Activated CD4-positive, alpha-beta T cell treated with anti-CD3 and anti-CD28 coated beads, Interleukin-2, amount 10 ng/mL, durations not matched to agents 24 days and 14 days (primary cell): ENCODE data around the gene PBX1. TPM values are rescaled to one million over a fixed set of nuclear protein-coding genes. Genes with fewer than 3 reads are reported as not detected.

Experiments used
- DNase-seq: peaks from one replicate; pipeline ENCODE4 v3.0.0; 2022
- H3K27ac Mint-ChIP-seq: one replicate; pipeline ENCODE4 v1.8.0; 2022; ENCODE audit warnings: mild to moderate bottlenecking, mixed read lengths
- H3K27me3 Mint-ChIP-seq: one replicate; pipeline ENCODE4 v1.8.0; 2022; ENCODE audit warnings: mixed read lengths
- H3K36me3 Mint-ChIP-seq: one replicate; pipeline ENCODE4 v1.8.0; 2022; ENCODE audit warnings: low read depth, mild to moderate bottlenecking, mixed read lengths
- H3K4me1 Mint-ChIP-seq: one replicate; pipeline ENCODE4 v1.8.0; 2021; ENCODE audit warnings: mixed read lengths
- H3K4me3 Mint-ChIP-seq: one replicate; pipeline ENCODE4 v1.8.0; 2022; ENCODE audit warnings: mild to moderate bottlenecking, moderate library complexity, mixed read lengths
- H3K9me3 Mint-ChIP-seq: one replicate; pipeline ENCODE4 v1.8.0; 2021; ENCODE audit warnings: mixed read lengths
- intact Hi-C: fragments of 100-400 bp; cut with micrococcal nuclease; formaldehyde crosslinking; loops from one replicate; pipeline ENCODE4 v1.15.1; 2023
- total RNA-seq: library from RNA; stranded (reverse); gene quantifications from 2 replicates; pipeline ENCODE4 v1.2.3, GENCODE V29; 2022

PBX1 gene
- total RNA-seq, 1 donor from 2014 or later = not detected

DNA sequence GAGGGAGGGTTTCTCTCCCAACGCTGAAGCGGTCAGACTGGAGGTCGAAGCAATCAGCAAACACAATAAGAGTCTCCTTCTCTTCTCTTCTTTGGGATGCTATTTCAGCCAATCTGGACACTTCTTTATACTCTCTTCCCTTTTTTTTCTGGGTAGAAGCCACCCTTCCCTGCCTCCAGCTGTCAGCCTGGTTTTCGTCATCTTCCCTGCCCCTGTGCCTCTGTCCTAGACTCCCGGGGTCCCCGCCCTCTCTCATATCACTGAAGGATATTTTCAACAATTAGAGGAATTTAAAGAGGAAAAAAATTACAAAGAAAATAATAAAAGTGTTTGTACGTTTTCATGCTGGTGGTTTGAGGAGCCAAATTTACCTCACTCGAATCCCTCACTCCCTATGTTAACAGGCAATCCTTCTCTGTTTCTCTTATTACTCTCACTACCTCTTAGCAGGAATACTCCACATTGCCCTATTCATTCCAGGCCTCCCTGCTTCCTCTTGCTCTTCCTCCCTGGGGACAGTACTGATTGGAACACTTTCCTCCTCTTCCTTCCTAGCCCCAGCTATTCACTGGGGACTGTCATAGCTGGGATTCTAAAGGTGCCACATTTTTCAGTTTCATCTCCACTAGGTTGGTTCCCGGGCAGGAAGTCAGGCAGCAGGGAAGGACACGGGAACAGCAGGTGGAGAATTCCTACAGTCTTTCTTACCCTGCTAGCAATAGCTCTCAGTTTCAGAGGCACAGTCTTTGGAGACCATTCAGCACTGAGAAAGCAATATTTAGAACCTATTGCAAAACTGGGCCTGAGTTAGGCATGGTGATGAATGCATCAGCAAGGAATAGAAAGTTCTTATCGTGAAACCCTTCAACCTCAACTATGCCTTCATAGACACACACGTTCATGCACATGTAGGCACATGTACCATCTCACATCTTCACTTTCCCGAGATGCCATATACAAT, 288.0 kb downstream of the PBX1 start:
- no peaks in the 10 kb centered on the region for H3K4me1 Mint-ChIP-seq
- DNase-seq = no peak
- H3K9me3 Mint-ChIP-seq = no peaks in the 10 kb centered on the region
- no peak overlapping the region for H3K27ac Mint-ChIP-seq
- H3K27me3 Mint-ChIP-seq = no peaks in the 10 kb centered on the region
- intact Hi-C loops = no loop called here
- no peak overlapping the region for H3K4me3 Mint-ChIP-seq
- no peaks in the 10 kb centered on the region for H3K36me3 Mint-ChIP-seq

- Mint-ChIP-seq H3K4me1 (no peaks in the 10 kb centered on the region), H3K9me3 (no peaks in the 10 kb centered on the region), H3K4me3 (no peak overlapping the region), H3K27me3 (no peaks in the 10 kb centered on the region), H3K27ac (no peak overlapping the region), H3K36me3 (no peaks in the 10 kb centered on the region)
- intact Hi-C loops = no loop called here
- no peak for DNase-seq
Observed at GRCh38 chr1:164853146-164853545, 294.2 kb downstream of the PBX1 start.

- intact Hi-C loops = no loop called here
- H3K36me3 Mint-ChIP-seq = no peaks in the 10 kb centered on the region
- DNase-seq = no peak
- no peaks in the 10 kb centered on the region for H3K4me1 Mint-ChIP-seq
- no peaks in the 10 kb centered on the region for H3K27me3 Mint-ChIP-seq
- H3K27ac Mint-ChIP-seq = no peak overlapping the region
- H3K9me3 Mint-ChIP-seq = no peaks in the 10 kb centered on the region
- H3K4me3 Mint-ChIP-seq = no peak overlapping the region
Observed at GRCh38 chr1:164855716-164856329, 296.8 kb downstream of the PBX1 start.

DNA sequence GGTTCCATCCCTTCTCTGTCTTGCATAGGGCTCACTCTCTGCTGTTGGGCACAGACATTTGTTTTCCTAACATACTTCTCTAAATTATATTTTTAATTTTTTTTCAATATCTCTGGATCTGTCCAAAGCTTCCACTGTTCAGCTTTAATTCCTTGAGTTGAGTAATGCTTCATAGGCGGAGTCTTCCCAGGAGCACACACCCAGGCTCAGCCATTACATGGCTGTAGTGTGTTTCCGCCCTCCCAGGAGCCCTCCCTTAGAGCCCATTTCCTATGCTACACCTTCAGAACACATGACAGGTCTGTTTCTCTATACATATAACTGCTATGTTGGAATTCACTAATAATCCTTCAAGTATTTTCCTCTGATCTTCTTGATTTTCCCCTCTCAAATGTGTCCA, 297.4 kb downstream of the PBX1 start:
- intact Hi-C loops = no loop called here
- H3K36me3 Mint-ChIP-seq = no peaks in the 10 kb centered on the region

GRCh38 chr1:164857439-164857838, 298.5 kb downstream of the PBX1 start:
- Mint-ChIP-seq H3K4me1 (no peaks in the 10 kb centered on the region), H3K9me3 (no peaks in the 10 kb centered on the region), H3K4me3 (no peak overlapping the region), H3K27ac (no peak overlapping the region), H3K27me3 (no peaks in the 10 kb centered on the region), H3K36me3 (no peaks in the 10 kb centered on the region)
- intact Hi-C loops = no loop called here
- no peak for DNase-seq

More for the DNA sequence above, 297.4 kb downstream of the PBX1 start:
- no peaks in the 10 kb centered on the region for H3K4me1 Mint-ChIP-seq
- no peaks in the 10 kb centered on the region for H3K9me3 Mint-ChIP-seq
- H3K27ac Mint-ChIP-seq = no peak overlapping the region
- DNase-seq = no peak
- H3K27me3 Mint-ChIP-seq = no peaks in the 10 kb centered on the region
- H3K4me3 Mint-ChIP-seq = no peak overlapping the region

DNA sequence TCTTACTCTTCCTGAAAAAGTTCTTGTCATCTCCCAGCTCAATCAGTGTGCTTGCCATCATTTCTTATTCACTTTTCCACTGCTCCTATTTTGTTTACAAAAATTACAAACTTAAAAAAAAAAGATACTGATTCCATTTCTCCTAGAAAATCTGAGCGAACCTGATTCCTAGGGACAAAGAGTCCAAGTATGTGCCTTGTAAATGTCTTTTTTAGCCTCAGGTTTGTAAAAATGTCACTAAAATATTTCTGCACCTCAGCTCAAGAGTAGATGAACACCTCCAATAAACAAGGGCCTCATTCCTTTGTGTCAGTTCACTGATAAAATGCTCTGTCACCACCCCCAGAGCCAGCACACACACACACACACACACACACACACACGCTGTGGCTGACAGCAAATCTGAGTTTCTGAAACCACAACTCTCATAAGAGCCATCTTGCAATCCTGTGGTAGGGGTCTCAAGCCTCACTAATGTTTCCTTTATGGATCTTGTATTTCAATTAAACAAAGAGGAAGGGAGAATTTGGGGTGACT, 299.2 kb downstream of the PBX1 start:
- DNase-seq = no peak
- Mint-ChIP-seq H3K9me3 (no peaks in the 10 kb centered on the region), H3K4me1 (no peaks in the 10 kb centered on the region), H3K36me3 (no peaks in the 10 kb centered on the region), H3K4me3 (no peak overlapping the region), H3K27me3 (no peaks in the 10 kb centered on the region), H3K27ac (no peak overlapping the region)
- intact Hi-C loops = no loop called here

- intact Hi-C loops = no loop called here
- H3K4me3 Mint-ChIP-seq = no peak overlapping the region
- no peak overlapping the region for H3K27ac Mint-ChIP-seq
- no peak for DNase-seq
- H3K9me3 Mint-ChIP-seq = no peaks in the 10 kb centered on the region
- no peaks in the 10 kb centered on the region for H3K36me3 Mint-ChIP-seq
- no peaks in the 10 kb centered on the region for H3K4me1 Mint-ChIP-seq
- H3K27me3 Mint-ChIP-seq = no peaks in the 10 kb centered on the region
Observed at GRCh38 chr1:164861632-164862031, 302.6 kb downstream of the PBX1 start.

DNA sequence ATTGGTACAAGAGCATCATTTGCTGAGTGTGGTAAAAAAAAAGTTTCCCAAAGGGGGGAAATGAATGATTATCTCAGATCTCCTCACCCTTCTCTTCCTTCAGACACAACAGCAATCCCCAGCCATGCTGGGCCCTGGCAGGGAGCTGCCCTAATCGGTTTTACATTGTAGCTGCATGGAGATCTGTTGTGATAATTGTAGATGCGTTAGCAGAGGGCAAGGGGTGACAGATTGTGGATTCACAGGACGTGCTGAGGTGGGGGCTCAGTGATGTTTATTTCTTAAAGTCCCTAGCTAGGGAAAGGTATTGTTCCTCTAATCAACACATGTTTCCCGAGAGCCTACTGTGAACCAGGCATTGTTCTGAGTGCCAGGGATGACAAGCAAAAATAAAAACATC, 304.1 kb downstream of the PBX1 start:
- no peaks in the 10 kb centered on the region for H3K27me3 Mint-ChIP-seq
- H3K9me3 Mint-ChIP-seq = no peaks in the 10 kb centered on the region
- intact Hi-C loops = no loop called here
- H3K4me3 Mint-ChIP-seq = no peak overlapping the region
- no peak overlapping the region for H3K27ac Mint-ChIP-seq
- H3K36me3 Mint-ChIP-seq = no peaks in the 10 kb centered on the region
- no peak for DNase-seq
- H3K4me1 Mint-ChIP-seq = no peaks in the 10 kb centered on the region

- intact Hi-C loops = no loop called here
- H3K36me3 Mint-ChIP-seq = no peaks in the 10 kb centered on the region
Observed at GRCh38 chr1:164864161-164864560, 305.2 kb downstream of the PBX1 start.

GRCh38 chr1:164865385-164865784, 306.4 kb downstream of the PBX1 start:
- H3K27ac Mint-ChIP-seq = no peak overlapping the region
- H3K4me3 Mint-ChIP-seq = no peak overlapping the region
- intact Hi-C loops = no loop called here
- H3K27me3 Mint-ChIP-seq = no peaks in the 10 kb centered on the region
- H3K9me3 Mint-ChIP-seq = no peaks in the 10 kb centered on the region
- DNase-seq = no peak
- no peaks in the 10 kb centered on the region for H3K36me3 Mint-ChIP-seq
- H3K4me1 Mint-ChIP-seq = no peaks in the 10 kb centered on the region

More at GRCh38 chr1:164864161-164864560, 305.2 kb downstream of the PBX1 start:
- H3K4me3 Mint-ChIP-seq = no peak overlapping the region
- no peaks in the 10 kb centered on the region for H3K27me3 Mint-ChIP-seq
- H3K9me3 Mint-ChIP-seq = no peaks in the 10 kb centered on the region
- no peak for DNase-seq
- H3K27ac Mint-ChIP-seq = no peak overlapping the region
- no peaks in the 10 kb centered on the region for H3K4me1 Mint-ChIP-seq

GRCh38 chr1:164867590-164867989, 308.6 kb downstream of the PBX1 start:
- no peak overlapping the region for H3K4me3 Mint-ChIP-seq
- intact Hi-C loops = no loop called here
- no peaks in the 10 kb centered on the region for H3K27me3 Mint-ChIP-seq
- H3K9me3 Mint-ChIP-seq = no peaks in the 10 kb centered on the region
- no peaks in the 10 kb centered on the region for H3K36me3 Mint-ChIP-seq
- H3K4me1 Mint-ChIP-seq = no peaks in the 10 kb centered on the region
- no peak for DNase-seq
- H3K27ac Mint-ChIP-seq = no peak overlapping the region

GRCh38 chr1:164868990-164869389, 310.0 kb downstream of the PBX1 start:
- Mint-ChIP-seq H3K9me3 (no peaks in the 10 kb centered on the region), H3K27me3 (no peaks in the 10 kb centered on the region), H3K36me3 (no peaks in the 10 kb centered on the region), H3K4me3 (no peak overlapping the region), H3K27ac (no peak overlapping the region), H3K4me1 (no peaks in the 10 kb centered on the region)
- intact Hi-C loops = no loop called here
- no peak for DNase-seq

GRCh38 chr1:164875518-164875917, 316.5 kb downstream of the PBX1 start:
- intact Hi-C loops = no loop called here
- no peak for DNase-seq
- no peaks in the 10 kb centered on the region for H3K36me3 Mint-ChIP-seq
- H3K27ac Mint-ChIP-seq = no peak overlapping the region
- no peaks in the 10 kb centered on the region for H3K9me3 Mint-ChIP-seq
- H3K4me3 Mint-ChIP-seq = no peak overlapping the region
- no peaks in the 10 kb centered on the region for H3K4me1 Mint-ChIP-seq
- no peaks in the 10 kb centered on the region for H3K27me3 Mint-ChIP-seq

- Mint-ChIP-seq H3K27me3 (no peaks in the 10 kb centered on the region), H3K36me3 (no peaks in the 10 kb centered on the region), H3K4me3 (no peak overlapping the region), H3K4me1 (no peaks in the 10 kb centered on the region), H3K9me3 (no peaks in the 10 kb centered on the region), H3K27ac (no peak overlapping the region)
- DNase-seq = no peak
- intact Hi-C loops = no loop called here
Observed at GRCh38 chr1:164876398-164877116, 317.6 kb downstream of the PBX1 start.
